NOMO-1 (cell line): Measurements from ENCODE around the gene NIPAL4.

Experiments used
- DNase-seq, 2 experiments: peaks; one replicate each; lab custom pipeline; 2025; ENCODE audit not compliant: unreplicated experiment in 2 of 2; lab: John Stamatoyannopoulos, UW

Gene NIPAL4

GRCh38 chr5:157511651-157512644 lies 51.9 kb downstream of the NIPAL4 start:
- DNase-seq, result peak in 1 of 2 experiments; percentile 36

- DNase-seq, result no peak
Measured at GRCh38 chr5:157513182-157513581, 53.2 kb downstream of the NIPAL4 start.

- DNase-seq, result no peak
Measured at GRCh38 chr5:157514974-157515373, 55.0 kb downstream of the NIPAL4 start.

- DNase-seq, result no peak
Measured at GRCh38 chr5:157516006-157516405, 56.0 kb downstream of the NIPAL4 start.

- DNase-seq, result no peak
Measured at GRCh38 chr5:157516626-157517325, 56.8 kb downstream of the NIPAL4 start.

GRCh38 chr5:157518963-157519362 lies 59.0 kb downstream of the NIPAL4 start:
- no peak for DNase-seq

- peak in 1 of 2 experiments; percentile 38 for DNase-seq
Measured at GRCh38 chr5:157519579-157520253, 59.7 kb downstream of the NIPAL4 start.

GRCh38 chr5:157520911-157521703 lies 61.1 kb downstream of the NIPAL4 start:
- DNase-seq, result peak in 1 of 2 experiments; percentile 8

GRCh38 chr5:157521704-157522029 lies 61.7 kb downstream of the NIPAL4 start:
- DNase-seq, result no peak

GRCh38 chr5:157523976-157524375 lies 64.0 kb downstream of the NIPAL4 start:
- no peak for DNase-seq
